ENCODE results near the gene RNF224. TPM values are rescaled to one million over a fixed set of nuclear protein-coding genes. Genes with fewer than 3 reads are reported as not detected.

The RNF224 gene
- total RNA-seq, 1 donor from 2014 or later = not detected

GRCh38 chr9:137213160-137214060 is 13.9 kb upstream of the RNF224 start:
- no peak for DNase-seq (ENCODE audit: extremely low read depth, low read depth, low spot score)

- no peak for DNase-seq (ENCODE audit: extremely low read depth, low read depth, low spot score)
Measured at GRCh38 chr9:137214620-137215019, 12.7 kb upstream of the RNF224 start.

- DNase-seq (ENCODE audit: extremely low read depth, low read depth, low spot score) = no peak
Measured at GRCh38 chr9:137215196-137215986, 11.9 kb upstream of the RNF224 start.

- no peak for DNase-seq (ENCODE audit: extremely low read depth, low read depth, low spot score)
Measured at GRCh38 chr9:137216188-137216965, 10.9 kb upstream of the RNF224 start.

- DNase-seq (ENCODE audit: extremely low read depth, low read depth, low spot score) = no peak
Measured at GRCh38 chr9:137217276-137218211, 9.8 kb upstream of the RNF224 start.

GRCh38 chr9:137218212-137218753 is 9.0 kb upstream of the RNF224 start:
- no peak for DNase-seq (ENCODE audit: extremely low read depth, low read depth, low spot score)

- no peak for DNase-seq (ENCODE audit: extremely low read depth, low read depth, low spot score)
Measured at GRCh38 chr9:137218754-137219271, 8.5 kb upstream of the RNF224 start.

- DNase-seq (ENCODE audit: extremely low read depth, low read depth, low spot score) = no peak
Measured at GRCh38 chr9:137219757-137220316, 7.5 kb upstream of the RNF224 start.

- DNase-seq (ENCODE audit: extremely low read depth, low read depth, low spot score) = no peak
Measured at GRCh38 chr9:137220317-137221094, 6.8 kb upstream of the RNF224 start.

GRCh38 chr9:137221095-137221505 is 6.2 kb upstream of the RNF224 start:
- DNase-seq (ENCODE audit: extremely low read depth, low read depth, low spot score) = no peak

GRCh38 chr9:137221506-137222111 is 5.7 kb upstream of the RNF224 start:
- DNase-seq (ENCODE audit: extremely low read depth, low read depth, low spot score) = no peak

- no peak for DNase-seq (ENCODE audit: extremely low read depth, low read depth, low spot score)
Measured at GRCh38 chr9:137222190-137223077, 4.9 kb upstream of the RNF224 start, which contains the start of gene RNF208. Gene RNF208 (minus strand): TSS chr9:137222240. CDS start chr9:137221212, 1,028 bp downstream.

GRCh38 chr9:137223078-137223970 is 4.0 kb upstream of the RNF224 start:
- DNase-seq (ENCODE audit: extremely low read depth, low read depth, low spot score) = peak; percentile 91

- no peak for DNase-seq (ENCODE audit: extremely low read depth, low read depth, low spot score)
Measured at GRCh38 chr9:137224830-137225694, 2.2 kb upstream of the RNF224 start, which contains the start of gene CYSRT1. Gene CYSRT1 (plus strand): TSS chr9:137225174. CDS start chr9:137225622, 448 bp downstream.
